ENCODE results near the gene GPX6. TPM values are rescaled to one million over a fixed set of nuclear protein-coding genes. Genes with fewer than 3 reads are reported as not detected.

GPX6 gene
- total and polyA plus RNA-seq, 10 of the 15 experiments (the other 5 are each of a cell fraction or from before 2014, with no cell fraction given): not detected

- DNase-seq (ENCODE audit: low read depth, low spot score) (no peak), FAIRE-seq (no peak), ATAC-seq (no peak)
- Histone ChIP-seq H3K27me3 (replicated peaks in 1 of 2; ENCODE audit: control insufficient read depth in 2 of 2, insufficient read depth in 2 of 2, low read length in 1 of 2) (peaks cover 0 to 2% of the 10 kb centered on the region in 2 experiments; a peak in 2 of 4 replicates), H3K9ac (ENCODE audit: control insufficient read depth, insufficient read depth, low read length) (no peak overlapping the region), H4K20me1 (ENCODE audit: control insufficient read depth, insufficient read depth) (no peaks in the 10 kb centered on the region), H2AFZ (ENCODE audit: control insufficient read depth, low read depth, low read length) (no peak overlapping the region), H3K4me2 (ENCODE audit: control insufficient read depth, insufficient read depth) (no peak overlapping the region), H3K79me2 (ENCODE audit: control insufficient read depth, insufficient read depth, low read length) (no peaks in the 10 kb centered on the region), H3K36me3 (ENCODE audit: control insufficient read depth in 2 of 2, insufficient read depth in 2 of 2, low read length in 1 of 2) (no peaks in the 10 kb centered on the region), H3K27ac (ENCODE audit: control insufficient read depth, insufficient read depth) (no peak overlapping the region), H3K4me1 (ENCODE audit: control insufficient read depth, insufficient read depth, low read length) (no peaks in the 10 kb centered on the region), H3K4me3 (no peak overlapping the region), H3K9me3 (replicated peaks; ENCODE audit: control insufficient read depth, insufficient read depth, low read length) (no peaks in the 10 kb centered on the region)
- in situ Hi-C loops (cut with MboI): no loop called here
- intact Hi-C loops (cut with micrococcal nuclease; ENCODE audit: unreplicated experiment): no loop called here
- CTCF ChIA-PET: no interaction called here
- POLR2A ChIA-PET: no interaction called here
- WGBS (ENCODE audit: insufficient coverage, insufficient replicate concordance, low lambda C conversion rate, missing lambda C conversion rate): 33% methylated on average over 2 of the region's 2 CpGs
- RAD21 ChIA-PET (ENCODE audit: unreplicated experiment): no interaction called here
- no TSS peak for BruUV-seq (replicated peaks)
- SMC1A ChIA-PET (ENCODE audit: uncharacterized antibody, unreplicated experiment): interaction anchor here (1.4 to 1.5 kb wide), 2 partner anchors 8 to 30 kb away, joined by 3 to 4 read pairs; no protein-coding TSS in a partner anchor
- TF ChIP-seq SPI1 (IDR thresholded peaks at IDR 0.05; ENCODE audit: borderline replicate concordance, insufficient read depth, low read depth, low read length): no peak
- TF ChIP-seq USF2 (IDR thresholded peaks at IDR 0.05; ENCODE audit: borderline replicate concordance, low read depth, low read length): no peak
- TF ChIP-seq HDAC6 (IDR thresholded peaks at IDR 0.05; ENCODE audit: unreplicated experiment): no peak
- TF ChIP-seq RELB (IDR thresholded peaks at IDR 0.05; ENCODE audit: low read depth): no peak
- no peak for TF ChIP-seq SUZ12 (IDR thresholded peaks at IDR 0.05; ENCODE audit: unreplicated experiment)
- no peak for TF ChIP-seq BRCA1 (IDR thresholded peaks at IDR 0.05; ENCODE audit: low read depth, low read length)
- TF ChIP-seq ZBTB11 (CRISPR knock-in tag; IDR thresholded peaks at IDR 0.05): no peak
- no peak for TF ChIP-seq SREBF2 (IDR thresholded peaks at IDR 0.05; ENCODE audit: low read length)
- TF ChIP-seq CEBPB (IDR thresholded peaks at IDR 0.05; ENCODE audit: borderline replicate concordance in 1 of 2, low read depth in 2 of 2, low read length in 2 of 2): no peak
- TF ChIP-seq PKNOX1 (IDR thresholded peaks at IDR 0.05): no peak
- no peak for TF ChIP-seq RUNX3 (IDR thresholded peaks at IDR 0.05; ENCODE audit: low read length)
- TF ChIP-seq IRF4 (IDR thresholded peaks at IDR 0.05; ENCODE audit: low read depth, low read length): no peak
- TF ChIP-seq SMC3 (IDR thresholded peaks at IDR 0.05; ENCODE audit: borderline replicate concordance, low read length): no peak
- TF ChIP-seq TCF12 (IDR thresholded peaks at IDR 0.05; ENCODE audit: low read depth, low read length): no peak
- no peak for TF ChIP-seq WRNIP1 (IDR thresholded peaks at IDR 0.05; ENCODE audit: borderline replicate concordance, low read depth, low read length)
- no peak for TF ChIP-seq TBL1XR1 (IDR thresholded peaks at IDR 0.05; ENCODE audit: low read depth, low read length)
Measured at GRCh38 chr6:28555136-28555535, 39.5 kb upstream of the GPX6 start.

Data from GM12878 (cell line).